Activated T-cell treated with anti-CD3 and anti-CD28 coated beads, Interleukin-2, amount 50 U/mL, for 48 hours (primary cell): ENCODE data around the gene C19orf25.

Source experiments
- DNase-seq, 2 experiments: peaks; one replicate each; pipeline ENCODE4 v3.0.0-alpha.2; 2020

The C19orf25 gene

DNA sequence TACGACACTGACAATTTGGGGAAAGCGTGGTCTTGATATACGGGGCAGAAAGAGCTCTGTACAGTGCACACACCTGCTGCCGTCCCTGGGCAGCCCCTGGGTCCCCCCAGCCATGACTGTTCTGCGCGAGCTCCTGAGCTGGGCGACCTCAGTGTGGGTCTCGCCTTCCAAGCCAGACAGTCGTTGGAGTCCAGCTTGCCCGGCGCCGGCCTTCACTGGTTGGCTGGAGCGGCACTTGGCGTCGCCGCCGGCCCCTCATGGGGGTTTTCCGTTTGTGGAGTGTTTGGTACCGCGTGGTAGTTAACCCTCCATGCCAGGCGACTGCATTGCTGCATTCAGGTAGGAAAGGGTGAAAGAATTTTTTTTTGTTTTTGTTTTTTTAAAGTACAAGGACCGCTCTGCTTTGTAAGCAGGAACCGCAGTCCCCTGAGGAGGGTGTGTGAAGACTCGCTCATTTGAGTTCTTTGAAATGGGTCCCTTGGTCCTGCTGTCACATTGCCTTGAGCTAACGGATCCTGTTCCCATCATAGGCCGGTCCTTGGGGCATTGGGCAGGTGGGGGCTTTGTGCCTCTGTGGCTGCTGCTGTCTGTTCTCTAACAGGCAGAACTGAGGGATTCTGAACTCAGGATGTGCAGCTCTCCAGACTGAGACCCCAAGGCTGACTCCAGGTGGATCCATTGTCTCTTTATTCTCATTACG lies 51.6 kb downstream of the C19orf25 start:
- no peak for DNase-seq

DNA sequence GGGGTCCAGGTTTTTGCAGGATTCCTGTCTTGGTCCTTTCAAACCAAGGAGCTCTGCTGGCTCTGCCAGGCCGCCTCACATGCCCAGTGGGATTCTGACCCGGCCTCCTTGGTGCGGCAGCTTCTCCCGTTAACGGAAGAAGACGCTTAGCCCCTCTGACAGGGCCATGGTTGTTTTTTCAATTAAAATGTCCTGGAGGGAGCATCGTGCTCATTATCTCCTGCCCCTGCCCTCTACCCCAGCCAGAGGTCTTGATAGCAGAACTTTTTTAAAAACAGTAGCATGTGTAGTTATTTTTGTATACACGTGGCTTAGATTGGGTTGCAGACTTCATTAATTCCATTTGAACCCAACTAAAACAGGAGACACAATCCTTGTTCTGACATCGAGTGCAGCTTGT lies 52.3 kb downstream of the C19orf25 start:
- DNase-seq = no peak

DNA sequence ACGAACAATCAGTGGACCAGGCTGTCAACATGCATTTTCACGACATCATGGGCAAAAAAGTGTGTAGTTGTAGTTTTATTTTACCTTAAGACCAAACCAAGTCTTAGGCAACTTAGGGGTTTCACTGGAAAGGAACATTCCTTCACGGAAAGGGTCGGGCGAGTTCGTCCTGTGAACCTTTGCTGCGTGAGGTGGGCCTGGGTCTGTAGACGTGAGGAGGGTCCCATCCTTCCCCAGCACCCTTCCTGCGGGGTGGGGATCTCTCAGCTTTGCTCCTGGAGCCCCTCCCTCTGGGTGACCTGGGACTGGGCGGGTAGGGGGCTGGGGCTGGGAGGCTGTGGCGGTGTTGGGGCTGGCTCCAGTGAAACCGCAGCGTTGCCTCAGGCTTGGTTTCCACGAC lies 53.1 kb downstream of the C19orf25 start:
- no peak for DNase-seq

DNA sequence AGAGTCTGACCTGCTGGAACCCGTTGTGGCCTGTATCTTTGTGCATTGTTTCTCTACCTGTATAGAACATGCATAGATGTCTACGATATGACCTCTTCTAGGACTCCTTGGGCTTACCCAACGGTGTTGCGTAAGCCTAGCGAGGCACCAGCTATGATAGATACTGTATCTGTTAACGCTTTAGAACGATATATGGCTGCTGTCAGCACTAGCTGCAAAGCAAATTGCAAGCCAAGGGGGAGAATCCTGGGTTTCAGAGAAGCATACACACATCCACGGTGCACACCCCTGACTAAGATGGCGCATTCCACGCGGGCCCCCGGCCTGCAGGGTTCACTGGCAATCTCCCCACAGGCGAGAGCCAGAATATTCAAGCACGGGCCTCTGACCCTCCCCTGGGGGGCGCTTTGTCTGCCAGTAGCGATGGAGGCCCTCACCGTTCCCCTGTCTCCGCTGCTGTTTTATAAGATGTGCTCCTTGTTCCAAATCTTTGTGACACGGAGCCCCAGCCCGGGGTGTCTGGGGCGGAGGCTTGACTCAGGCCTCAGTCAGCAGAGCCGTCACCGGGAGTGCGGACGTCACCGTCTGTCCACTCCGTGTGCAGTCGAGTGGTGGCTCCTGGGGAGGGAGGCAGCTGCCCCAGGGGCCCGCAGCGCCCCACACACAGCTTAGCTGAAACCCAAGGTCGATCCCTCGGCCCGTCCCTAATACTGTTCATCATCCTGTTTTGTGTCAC lies 53.7 kb downstream of the C19orf25 start:
- no peak for DNase-seq

DNA sequence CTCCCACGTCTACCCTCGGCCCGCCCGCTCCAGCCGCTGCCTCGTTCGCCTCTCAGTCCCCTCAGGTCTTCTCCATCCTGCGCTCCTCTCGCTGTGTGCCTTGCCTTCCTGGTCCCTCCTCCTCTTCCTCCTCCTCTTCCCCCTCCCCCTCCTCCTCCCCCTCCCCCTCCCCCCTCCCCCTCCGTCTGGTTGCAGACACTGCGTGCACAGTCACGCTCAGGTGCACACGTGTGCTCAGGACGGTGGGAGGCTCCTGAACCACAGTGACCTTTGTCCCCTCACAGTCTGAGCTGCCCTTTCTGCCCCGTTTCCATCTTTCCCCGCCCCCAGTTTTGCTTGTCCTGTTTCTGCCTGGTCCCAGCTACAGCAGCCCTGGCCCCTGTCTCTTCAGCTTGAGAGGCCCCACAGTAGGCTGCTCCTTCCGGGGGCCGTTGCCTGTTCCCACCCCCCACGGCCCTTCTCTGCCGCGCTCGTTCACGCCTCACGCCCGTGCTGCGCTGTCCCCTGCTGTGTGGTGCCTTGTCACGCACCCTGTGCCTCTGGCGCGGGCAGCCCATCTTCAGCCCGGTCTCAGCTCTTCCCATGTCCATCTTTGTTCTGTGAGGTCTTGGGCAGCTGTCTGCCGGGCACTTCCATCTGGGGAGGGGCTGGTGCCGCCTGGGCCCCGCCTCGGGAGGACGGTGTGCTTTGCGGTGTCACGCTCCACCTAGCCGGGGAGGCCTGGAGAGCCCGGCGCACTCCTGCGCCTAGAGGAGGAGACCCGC lies 54.6 kb downstream of the C19orf25 start:
- DNase-seq = no peak

DNA sequence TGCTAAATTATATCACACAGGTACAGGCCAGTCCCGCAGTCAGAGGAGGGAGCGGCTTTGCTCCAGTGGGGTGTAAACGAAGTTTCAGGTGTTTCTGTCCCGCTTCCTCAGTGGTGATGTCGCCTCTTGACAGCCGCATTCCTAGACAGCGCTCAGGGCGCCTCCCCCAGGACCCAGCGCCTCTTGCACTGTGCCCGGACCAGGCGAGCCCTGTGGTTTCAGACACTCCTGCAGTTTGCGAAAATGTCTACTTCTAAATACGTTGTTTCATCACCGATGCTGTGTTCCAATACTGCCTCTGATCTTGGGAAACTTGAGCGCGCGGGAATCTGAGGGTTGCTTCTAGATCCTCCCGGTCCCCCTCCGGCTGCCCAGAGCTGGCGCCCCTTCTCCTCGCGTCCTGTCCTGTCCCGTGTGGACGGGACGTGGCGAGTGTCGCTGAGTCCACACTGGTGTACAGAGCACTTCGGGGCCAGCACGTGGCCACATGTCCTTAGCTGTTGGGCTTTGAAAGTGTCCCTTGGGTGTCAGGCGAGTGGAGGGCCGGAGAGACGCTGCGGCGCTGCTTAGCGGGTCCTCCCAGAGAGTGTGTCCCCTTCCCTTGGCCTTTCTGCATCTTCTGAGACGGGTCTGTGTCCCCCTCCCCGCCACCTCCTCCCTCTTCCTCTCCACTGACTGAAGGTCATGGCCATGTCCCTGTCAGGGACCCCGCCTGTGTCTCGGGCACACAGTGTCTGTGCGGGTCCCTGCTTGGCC lies 55.4 kb downstream of the C19orf25 start:
- DNase-seq = no peak
